Measurements from ENCODE around the gene ZCCHC24.

GRCh38 chr10:79357180-79357579, 88.2 kb downstream of the ZCCHC24 start:
- TF ChIP-seq CTCF (IDR thresholded peaks at IDR 0.05) (no peak), POLR2A (IDR thresholded peaks at IDR 0.05) (no peak)

Data from testis (tissue), 2 donors.